GM21360 (cell line): ENCODE results near the gene CHST8.

ENCODE experiments used
- ATAC-seq: cut with Tn5 transposase; IDR thresholded peaks from one replicate; pipeline ENCODE4 v1.9.1; 2021; ENCODE audit warnings: mild to moderate bottlenecking, moderate library complexity; ENCODE audit not compliant: unreplicated experiment

CHST8 gene

GRCh38 chr19:33730858-33731607 is 109.3 kb downstream of the CHST8 start:
- no peak for ATAC-seq

- no peak for ATAC-seq
These were observed 110.1 kb downstream of the CHST8 start for GRCh38 chr19:33731881-33732280.

DNA sequence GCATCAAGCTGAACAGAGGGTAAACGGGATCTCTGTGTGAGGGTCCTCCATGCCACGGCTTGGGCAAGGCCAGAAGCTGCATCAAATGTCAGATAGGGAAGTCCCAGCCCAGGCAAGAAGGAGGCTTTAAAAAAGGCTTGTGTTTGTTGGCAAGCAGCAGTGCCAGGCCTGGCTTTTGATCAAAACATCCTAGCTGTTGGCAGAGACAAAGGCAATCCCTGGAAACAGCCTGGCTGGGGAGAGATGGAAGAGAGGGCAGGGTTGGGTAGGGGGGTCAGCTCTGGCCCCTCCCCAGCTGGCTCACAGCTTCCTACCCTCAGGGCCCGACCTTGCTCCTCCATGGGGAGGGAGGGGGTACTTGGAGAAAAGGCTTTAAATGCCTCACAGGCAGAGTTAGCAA is 113.2 kb downstream of the CHST8 start:
- ATAC-seq: no peak

DNA sequence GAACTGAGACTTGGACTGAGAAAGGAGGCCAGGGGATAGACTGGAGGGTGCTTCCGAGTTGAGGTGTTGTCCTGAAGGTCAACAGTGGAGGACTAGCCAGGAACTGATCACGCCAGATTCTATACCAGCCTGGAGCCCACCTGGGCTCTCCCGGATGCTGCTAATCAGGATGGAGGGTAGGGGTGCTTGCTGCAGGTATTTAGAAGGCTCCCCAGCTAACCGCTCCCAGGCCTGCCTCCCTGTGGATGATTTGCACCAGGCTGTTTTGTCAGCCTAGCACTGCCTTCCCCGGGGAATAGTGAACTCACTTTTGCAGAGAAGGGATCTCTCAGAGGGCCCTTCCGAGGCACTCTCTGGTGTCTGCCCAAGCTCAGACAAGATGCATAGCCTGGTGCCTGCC is 114.4 kb downstream of the CHST8 start:
- ATAC-seq: no peak

DNA sequence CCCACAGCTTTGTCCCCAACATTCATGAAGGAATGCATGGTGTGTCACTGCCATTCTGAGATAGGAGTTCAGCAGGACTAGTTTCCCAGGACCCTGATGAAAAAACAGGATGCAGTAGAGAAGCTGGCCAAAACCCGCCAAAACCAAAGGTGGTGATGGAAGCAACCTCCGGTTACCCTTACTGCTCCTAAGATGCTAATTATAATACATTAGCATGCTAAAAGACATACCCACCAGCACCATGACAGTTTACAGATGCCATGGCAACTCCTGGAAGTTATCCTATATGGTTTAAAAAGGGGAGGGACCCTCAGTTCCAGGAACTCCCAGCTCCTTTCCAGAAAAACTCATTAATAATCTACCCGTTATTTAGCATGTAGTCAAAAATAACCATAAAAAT is 115.0 kb downstream of the CHST8 start:
- ATAC-seq: no peak

GRCh38 chr19:33737681-33738371 is 116.1 kb downstream of the CHST8 start:
- ATAC-seq: no peak

- ATAC-seq: no peak
These were observed 119.2 kb downstream of the CHST8 start for GRCh38 chr19:33740811-33741396.

DNA sequence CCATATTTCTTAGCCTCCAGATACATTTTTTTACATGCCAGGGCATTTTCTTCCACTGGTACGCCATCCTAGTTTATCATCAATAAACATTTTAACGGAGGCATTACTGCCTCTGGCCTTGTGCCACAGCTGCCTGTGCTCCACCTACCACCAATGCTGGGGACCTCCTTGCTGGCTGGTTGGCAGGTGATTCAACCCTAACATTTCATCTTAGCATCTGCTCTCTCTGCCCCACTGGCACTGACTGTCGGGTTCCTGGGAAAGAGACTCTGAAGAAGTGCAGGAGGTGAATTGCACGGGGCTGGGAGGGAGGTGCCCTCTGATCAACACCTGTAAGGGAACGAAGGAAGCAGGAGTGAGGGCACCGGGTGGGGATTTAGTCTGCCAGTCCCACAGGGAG is 123.5 kb downstream of the CHST8 start:
- ATAC-seq: no peak

DNA sequence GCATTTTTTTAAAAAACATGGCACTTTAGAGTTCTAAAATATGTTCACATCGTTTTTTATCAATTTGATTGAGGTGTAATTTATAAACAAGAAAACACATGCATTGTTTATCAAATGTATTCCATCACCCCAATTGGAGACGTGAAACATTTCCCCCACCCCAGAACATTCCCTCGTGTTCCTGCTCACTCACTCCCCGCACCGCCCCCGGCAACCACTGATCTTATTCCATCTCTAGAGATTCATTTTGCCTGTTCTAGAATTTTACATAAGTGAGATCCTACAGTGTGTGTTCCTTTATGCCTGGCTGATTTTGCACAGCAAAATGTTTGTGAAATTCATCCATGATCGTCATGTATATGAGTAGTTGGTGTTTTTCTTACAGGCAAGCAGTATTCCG is 124.4 kb downstream of the CHST8 start:
- no peak for ATAC-seq

- ATAC-seq: no peak
These were observed 125.5 kb downstream of the CHST8 start for GRCh38 chr19:33747273-33747672.

GRCh38 chr19:33748231-33748630 is 126.5 kb downstream of the CHST8 start:
- ATAC-seq: no peak

GRCh38 chr19:33749016-33749415 is 127.3 kb downstream of the CHST8 start:
- no peak for ATAC-seq

DNA sequence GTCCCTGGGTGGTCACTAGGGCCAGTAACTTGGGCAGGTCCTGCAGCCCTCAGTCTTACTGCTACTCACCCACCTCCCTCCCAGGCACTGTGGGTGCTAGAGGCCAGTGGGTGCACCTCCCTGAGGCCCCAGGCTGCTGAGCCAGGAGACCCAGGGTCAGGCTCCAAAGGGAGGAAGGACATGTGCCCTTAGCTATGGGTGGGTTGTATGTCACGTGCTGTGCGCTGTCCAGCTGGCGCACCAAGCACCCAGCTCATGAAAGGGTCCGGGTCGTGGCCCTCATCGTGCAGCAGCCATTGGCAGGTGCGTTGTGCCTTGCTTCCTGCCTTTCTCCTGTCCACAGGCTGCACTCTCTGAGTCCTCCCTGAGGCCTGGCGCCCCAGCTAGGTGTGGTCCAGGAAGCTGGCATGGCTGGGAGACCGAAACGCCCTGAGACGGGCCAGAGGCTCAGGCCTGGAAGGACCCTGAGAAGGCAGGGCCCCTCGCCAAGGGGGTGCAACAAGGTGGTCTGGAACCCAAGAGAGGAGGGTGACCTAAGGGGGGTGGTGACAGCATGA is 127.9 kb downstream of the CHST8 start:
- no peak for ATAC-seq

DNA sequence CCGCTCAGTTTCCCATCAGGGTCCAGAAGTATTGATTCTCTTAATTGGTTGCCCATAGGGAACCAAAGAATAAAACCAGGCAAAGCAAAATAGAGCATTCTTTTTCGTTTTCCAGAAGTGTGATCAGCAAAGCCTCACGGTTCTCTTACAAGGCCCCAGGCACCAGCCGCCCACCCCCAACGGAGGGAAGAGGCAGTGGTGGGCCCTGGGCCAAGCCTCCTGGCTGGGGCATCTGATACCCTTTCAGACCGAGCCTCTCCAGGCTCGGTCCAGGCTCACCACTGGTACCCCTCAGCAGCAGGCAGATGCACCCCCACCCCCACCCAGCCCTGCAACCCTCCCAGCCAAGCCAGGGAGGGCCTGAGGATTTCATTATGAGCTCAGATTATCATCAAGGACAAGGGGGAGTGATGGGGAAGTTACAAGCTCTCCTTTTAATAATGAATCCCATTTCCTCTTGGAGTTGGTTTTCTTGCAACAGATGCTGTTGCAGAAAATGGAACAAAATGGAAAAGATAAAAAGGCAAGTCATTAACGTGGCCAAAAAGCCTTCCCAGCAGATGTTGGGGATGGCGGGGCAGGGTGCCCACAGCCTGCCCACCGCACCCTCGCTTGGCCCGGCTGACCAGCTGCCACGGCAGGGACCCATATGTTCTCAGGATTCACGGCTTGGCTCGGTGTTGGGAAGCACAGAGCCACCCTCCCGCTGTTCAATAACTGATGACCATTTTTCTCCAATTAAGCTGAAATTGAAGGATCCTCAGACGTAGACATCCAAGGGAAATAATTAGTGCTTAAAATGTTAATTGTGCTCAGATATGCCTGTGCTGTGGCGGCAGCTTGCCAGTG is 129.1 kb downstream of the CHST8 start:
- ATAC-seq: no peak

DNA sequence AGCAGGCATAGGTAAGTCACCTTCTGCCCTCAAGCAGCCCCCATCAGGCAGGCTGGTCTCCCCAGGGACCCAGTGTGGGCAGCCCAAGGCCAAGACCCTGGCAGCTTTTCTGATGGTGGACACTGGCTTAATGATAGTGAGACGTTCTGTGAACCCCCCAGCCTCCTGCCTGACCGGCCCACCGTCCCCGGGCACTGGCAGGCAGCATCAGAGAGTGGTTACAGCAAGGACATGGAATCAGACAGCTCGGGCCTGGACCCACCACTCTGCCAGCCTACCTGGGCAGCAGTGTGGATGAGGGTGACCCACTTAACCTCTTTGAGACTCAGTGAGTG is 129.7 kb downstream of the CHST8 start:
- no peak for ATAC-seq

GRCh38 chr19:33752018-33752800 is 130.5 kb downstream of the CHST8 start:
- ATAC-seq: no peak

DNA sequence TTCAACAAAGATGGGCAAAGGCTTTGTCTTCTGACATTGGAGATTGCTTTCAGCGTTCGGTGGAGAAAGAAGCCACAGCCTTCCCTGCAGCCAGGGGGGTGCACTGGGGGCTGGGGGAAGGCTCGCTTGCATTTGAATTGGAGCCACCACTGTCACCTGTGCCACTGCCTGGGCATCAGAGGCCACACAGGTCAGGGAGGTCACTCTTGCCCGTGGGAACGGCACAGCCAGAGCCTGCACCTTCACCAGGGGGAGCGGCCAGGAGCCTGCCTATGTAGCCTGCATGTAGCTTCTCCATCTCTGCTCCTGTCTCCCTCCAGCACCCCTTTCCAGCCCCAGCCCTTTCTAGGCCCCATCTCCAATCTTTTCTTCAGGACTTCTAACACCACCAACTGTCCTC is 131.2 kb downstream of the CHST8 start:
- ATAC-seq: no peak

DNA sequence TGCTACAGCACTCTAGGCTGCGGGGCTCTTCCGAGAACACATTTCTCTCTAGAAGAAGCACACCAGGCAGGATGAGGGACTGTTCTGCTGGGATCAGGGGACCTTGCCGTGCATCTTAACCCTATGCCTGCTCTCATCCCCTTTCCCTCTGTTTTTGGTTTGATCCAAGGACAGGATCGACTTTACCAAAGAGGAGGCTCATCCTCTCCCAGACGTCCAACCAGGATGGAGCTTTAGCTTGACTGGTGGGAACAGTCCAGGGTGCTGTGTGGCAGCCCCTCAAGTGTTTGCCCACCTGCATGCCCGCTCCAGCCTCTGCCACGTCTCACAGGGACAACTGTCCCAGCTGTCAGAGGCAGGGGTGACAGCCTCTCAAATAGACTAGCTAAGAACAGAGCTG is 132.6 kb downstream of the CHST8 start:
- ATAC-seq: no peak

- ATAC-seq: no peak
These were observed 133.6 kb downstream of the CHST8 start for GRCh38 chr19:33755099-33756035.
